HK-2 (cell line): Measurements from ENCODE around the gene A1BG.
"Not testable (repeated sequence)": the region's sequence is repeated elsewhere in the genome, so short reads cannot be mapped to it uniquely, and the experiment has no call there.

Source experiments
- DNase-seq: peaks from one replicate; pipeline ENCODE4 v3.0.0-alpha.2; 2018; ENCODE audit not compliant: unreplicated experiment

Gene A1BG

GRCh38 chr19:58385891-58386575, 32.7 kb upstream of the A1BG start:
- DNase-seq, result peak; percentile 59

GRCh38 chr19:58385313-58385890, 32.1 kb upstream of the A1BG start:
- no peak for DNase-seq

DNA sequence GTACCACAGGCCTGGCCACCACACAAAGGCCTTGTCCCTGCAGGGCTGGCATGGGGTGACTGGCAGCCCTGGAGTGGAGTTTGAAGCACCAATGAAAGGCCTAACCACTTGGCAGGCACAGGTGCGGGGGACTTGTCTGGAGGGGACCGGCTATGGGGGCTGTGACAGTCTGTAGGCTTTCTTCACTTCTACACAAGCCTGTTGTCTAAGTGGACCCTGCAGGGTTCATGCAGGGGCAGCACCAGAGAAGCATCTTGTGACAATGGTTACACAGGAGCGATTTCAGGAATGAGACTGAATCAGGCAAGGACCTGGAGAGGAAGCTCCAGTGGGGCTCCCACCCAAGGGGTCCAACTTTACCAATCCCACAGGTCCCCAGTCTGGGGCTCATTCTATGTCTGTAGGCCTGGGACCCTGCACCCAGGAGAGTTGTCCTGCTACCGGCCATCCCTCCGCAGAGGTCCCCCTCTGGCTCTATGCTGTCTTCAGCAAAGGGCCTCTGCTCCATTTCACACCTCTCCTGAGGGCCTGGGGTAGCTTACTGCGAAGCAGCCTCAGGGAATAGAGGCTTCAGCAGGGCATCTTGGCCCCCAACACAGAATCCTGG, 29.8 kb upstream of the A1BG start:
- no peak for DNase-seq

DNA sequence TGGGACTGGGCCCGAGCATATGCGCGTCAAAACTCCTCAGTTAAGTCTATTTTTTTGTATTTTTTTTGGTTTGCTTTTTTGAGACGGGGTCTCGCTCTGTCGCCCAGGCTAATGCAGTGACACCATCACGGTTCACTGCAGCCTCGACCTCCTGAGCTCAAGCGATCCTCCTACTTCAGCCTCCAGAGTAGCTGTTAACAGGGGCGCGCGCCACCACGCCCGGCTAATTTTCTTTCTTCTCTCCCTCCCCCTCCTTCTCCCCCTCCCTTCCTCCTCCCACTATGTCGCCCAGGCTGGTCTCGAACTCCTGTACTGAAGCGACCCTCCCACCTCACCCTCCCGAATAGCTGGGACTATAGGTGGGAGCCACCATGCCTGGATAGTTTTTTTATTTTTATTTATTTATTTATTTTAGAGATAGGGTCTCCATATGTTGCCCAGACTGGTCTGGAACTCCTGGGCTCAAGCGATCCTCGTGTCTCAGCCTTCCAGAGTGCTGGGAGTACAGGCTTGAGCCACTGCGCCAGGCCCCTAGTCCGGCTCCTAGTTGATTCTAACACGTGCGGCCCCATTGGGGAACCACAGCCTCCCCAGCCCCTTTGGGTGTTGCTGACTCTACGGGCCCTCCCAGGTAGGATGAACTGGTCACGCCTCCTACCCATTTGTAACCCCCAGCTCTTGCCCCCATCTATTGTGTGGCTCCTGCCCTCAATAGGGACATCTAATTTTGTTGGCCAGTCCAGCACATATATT, 28.3 kb upstream of the A1BG start:
- DNase-seq, result no peak

GRCh38 chr19:58380662-58381459, 27.6 kb upstream of the A1BG start, which contains the start of gene ZNF837:
TSS of gene ZNF837 (minus strand) at chr19:58381030. CDS start at chr19:58369332, 11,698 bp downstream.
- peak; percentile 99 for DNase-seq

- DNase-seq, result no peak
Measured at GRCh38 chr19:58380037-58380661, 26.9 kb upstream of the A1BG start.

DNA sequence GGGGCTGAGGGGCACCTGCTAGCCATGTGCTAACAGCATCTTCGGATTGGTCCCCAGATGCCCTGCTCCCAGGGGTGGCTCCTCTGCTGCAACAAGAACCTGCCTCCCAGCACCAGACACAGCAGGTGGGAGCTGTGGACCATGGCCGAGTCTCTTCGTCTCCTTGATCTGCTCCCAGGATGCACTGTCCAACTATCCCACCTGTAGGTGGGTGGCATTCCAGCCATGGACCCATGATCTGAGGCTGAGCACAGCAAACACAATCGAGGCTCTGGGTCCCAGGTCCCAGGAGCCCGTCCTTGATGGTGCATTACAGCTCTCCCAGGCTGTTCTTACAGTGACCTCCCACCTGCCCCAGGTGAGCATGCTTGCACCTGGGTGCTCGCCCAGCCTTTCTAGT, 26.0 kb upstream of the A1BG start:
- DNase-seq, result no peak

DNA sequence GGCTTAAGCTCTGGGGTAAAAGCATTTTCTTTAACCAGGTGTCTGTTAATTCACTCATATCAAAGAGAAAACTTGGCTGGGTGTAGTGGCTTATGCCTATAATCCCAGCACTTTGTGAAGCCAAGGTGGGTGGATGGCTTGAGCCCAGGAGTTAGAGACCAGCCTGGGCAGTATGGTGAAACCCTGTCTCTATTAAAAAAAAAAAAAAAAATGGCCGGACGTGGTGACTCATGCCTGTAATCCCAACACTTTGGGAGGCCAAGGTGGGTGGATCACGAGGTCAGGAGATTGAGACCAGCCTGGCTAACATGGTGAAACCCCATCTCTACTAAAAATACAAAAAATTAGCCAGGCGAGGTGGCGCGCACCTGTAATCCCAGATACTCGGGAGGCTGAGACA, 23.4 kb upstream of the A1BG start:
- DNase-seq, result not testable (repeated sequence)

- DNase-seq, result no peak
Measured at GRCh38 chr19:58374200-58374599, 20.9 kb upstream of the A1BG start.

- DNase-seq, result no peak
Measured at GRCh38 chr19:58372311-58373133, 19.2 kb upstream of the A1BG start.

DNA sequence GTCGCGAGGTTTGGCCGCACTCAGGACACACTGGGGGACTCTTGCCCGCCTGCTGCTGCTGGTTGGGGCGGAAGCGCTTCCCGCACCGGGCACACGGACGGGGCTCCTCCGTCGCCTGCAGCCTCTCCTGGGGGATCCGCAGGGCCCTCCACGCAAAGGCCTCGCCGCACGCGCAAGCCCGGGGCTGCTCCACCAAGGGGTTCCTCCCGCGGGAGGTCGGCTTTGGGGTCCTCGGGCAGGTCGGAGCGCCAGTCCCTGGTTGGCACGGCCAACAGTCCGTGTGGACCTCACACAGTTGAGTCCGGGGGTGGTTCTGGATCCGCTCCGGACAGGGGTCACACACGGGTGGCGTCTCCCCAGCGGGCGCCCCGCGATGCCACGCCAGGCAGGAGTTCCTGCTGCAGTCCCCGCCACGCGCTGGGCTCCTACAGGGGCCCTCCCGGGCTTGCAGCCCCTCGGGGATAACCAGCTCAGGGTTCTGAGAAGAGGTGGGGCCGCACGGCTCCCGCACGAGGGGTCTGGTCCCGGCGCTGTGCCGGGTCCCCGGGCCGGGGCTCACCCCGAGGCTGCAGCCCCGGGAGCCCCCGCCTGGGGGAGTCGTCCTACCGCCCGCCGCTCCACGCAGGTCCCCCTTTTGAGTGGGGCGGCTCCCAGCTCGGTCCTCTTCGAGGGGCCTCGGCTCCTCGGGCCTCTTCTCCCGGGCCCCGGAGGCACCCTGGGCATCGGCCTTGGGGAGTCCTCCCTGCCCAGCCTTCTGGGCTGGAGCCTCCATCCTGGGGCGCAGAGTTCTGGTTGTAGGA, 15.5 kb upstream of the A1BG start:
- no peak for DNase-seq

DNA sequence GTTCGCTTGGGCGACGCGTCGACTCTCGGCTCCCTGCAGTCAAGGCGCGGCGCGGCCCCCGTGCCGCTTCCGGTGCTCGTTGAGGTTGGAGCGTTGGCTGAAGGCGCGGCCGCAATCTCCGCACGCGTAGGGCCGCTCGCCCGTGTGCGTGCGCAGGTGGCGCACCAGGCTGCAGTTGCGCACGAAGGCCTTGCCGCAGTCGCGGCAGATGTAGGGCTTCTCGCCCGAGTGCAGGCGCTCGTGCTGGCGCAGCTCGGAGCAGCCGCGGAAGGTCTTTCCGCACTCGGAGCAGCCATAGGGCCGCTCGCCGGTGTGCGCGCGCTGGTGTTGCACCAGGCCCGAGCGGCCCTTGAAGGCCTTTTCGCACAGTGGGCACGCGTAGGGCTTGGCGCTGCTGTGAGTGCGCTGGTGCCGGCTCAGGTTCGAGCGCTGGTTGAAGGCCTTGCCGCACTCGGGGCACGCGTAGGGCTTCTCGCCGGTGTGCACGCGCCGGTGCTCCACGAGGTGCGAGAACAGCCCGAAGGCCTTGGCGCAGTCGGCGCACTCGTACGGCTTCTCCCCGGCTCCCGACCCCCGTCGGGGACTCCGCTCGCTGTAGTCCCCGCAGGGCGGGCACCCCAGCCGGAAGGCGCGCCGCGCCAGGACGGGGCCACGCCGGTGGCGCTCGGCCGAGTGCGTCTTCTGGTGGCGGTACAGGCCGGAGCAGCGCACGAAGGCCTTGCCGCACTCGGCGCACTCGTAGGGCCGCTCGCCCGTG, 14.6 kb upstream of the A1BG start:
- DNase-seq, result no peak

GRCh38 chr19:58366585-58367430, 13.5 kb upstream of the A1BG start:
- no peak for DNase-seq

DNA sequence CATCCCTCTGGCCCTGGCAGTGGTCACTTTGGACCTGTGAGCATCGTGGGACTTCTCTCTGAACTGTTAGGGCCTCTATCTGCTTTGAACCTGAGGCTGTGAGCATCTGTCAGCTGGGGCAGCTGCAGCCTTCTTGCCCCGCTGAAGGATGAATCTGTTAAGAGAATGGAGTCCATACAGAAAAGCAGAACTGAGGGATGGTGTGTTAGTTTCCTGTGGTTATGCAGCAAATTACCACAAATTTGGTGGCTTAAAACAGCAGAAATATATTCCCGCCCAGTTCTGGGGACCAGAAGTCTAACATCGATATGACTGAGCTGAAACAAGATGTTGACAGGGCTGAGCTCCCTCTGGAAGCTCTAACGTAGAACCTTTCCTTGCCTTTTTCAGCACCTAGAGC, 10.9 kb upstream of the A1BG start:
- no peak for DNase-seq

GRCh38 chr19:58362272-58362994, 9.1 kb upstream of the A1BG start, which contains the start of gene ZNF497:
TSS of gene ZNF497 (minus strand) at chr19:58362751. CDS start at chr19:58357635, 5,116 bp downstream.
- DNase-seq, result peak; percentile 99

DNA sequence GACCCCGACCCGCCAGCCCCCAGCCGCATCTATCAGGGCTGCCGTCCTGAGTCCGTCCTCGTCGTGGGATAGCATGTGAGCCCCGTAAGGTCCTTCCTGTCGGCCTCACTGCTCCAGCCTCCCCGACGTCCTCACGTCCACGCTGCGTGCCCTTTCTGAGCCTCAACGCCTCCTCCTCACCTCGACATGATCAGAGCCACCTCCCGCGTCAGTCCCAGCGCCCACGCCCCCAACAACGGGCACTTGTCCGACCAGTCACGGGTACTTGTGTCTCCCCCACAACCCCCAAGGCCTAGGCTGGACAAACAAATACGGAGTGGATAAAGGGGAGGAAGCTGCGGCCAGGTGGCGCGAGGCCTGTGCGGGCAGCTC, 8.6 kb upstream of the A1BG start:
- DNase-seq, result peak; percentile 74
